A204.1 (cell line): ENCODE measurements around the gene MEF2D.

Experiments used
- FAIRE-seq: peaks from 2 replicates; lab custom pipeline; 2012; peaks lifted over from hg19 to GRCh38; lab: Jason Lieb, UNC

MEF2D gene

GRCh38 chr1:156486421-156487344, 13.9 kb downstream of the MEF2D start:
- FAIRE-seq: no peak

- FAIRE-seq: no peak
Observed at GRCh38 chr1:156485984-156486383, 14.6 kb downstream of the MEF2D start.

- no peak for FAIRE-seq
Observed at GRCh38 chr1:156484480-156485058, 16.0 kb downstream of the MEF2D start.

GRCh38 chr1:156483397-156483796, 17.2 kb downstream of the MEF2D start:
- FAIRE-seq: no peak

GRCh38 chr1:156482276-156482675, 18.3 kb downstream of the MEF2D start:
- FAIRE-seq: no peak

- no peak for FAIRE-seq
Observed at GRCh38 chr1:156481527-156481926, 19.0 kb downstream of the MEF2D start.

- FAIRE-seq: no peak
Observed at GRCh38 chr1:156480411-156481192, 20.0 kb downstream of the MEF2D start.

- no peak for FAIRE-seq
Observed at GRCh38 chr1:156480016-156480370, 20.6 kb downstream of the MEF2D start.

GRCh38 chr1:156479093-156480015, 21.2 kb downstream of the MEF2D start:
- no peak for FAIRE-seq

- FAIRE-seq: no peak
Observed at GRCh38 chr1:156478250-156478627, 22.3 kb downstream of the MEF2D start.

- no peak for FAIRE-seq
Observed at GRCh38 chr1:156477526-156478249, 22.9 kb downstream of the MEF2D start.

GRCh38 chr1:156476501-156477298, 23.9 kb downstream of the MEF2D start:
- no peak for FAIRE-seq

GRCh38 chr1:156475568-156476500, 24.7 kb downstream of the MEF2D start:
- FAIRE-seq: no peak

- FAIRE-seq: no peak
Observed at GRCh38 chr1:156474966-156475365, 25.6 kb downstream of the MEF2D start.

- FAIRE-seq: no peak
Observed at GRCh38 chr1:156471496-156472490, 28.8 kb downstream of the MEF2D start.

GRCh38 chr1:156470473-156470872, 30.1 kb downstream of the MEF2D start:
- no peak for FAIRE-seq

GRCh38 chr1:156468693-156469345, 31.8 kb downstream of the MEF2D start:
- no peak for FAIRE-seq
